ENCODE measurements around the gene NHLH1.

DNA sequence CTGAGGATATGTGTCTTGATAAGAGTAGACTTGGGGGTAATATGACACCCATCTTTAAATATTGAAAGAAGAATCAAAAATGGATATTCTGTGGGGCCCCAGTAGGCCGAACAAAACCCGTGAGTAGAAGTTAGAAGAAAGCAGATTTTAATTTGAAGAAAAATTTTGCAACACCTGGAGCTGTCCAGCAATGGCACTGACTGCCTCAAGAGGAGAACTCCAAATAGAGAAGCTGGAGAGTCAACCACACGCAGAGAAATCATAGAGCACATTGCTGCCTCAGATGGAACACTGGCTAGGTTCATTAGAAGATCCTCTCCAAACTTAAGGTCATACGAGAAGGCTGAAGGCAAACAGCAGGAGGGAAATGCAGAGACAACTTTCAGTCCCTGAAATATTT, 6.8 kb downstream of the NHLH1 start:
- TF ChIP-seq POLR2AphosphoS5 (IDR thresholded peaks at IDR 0.05; ENCODE audit: low read depth, low read length) (no peak), POLR2A (IDR thresholded peaks at IDR 0.05; ENCODE audit: low read depth, low read length) (no peak), TAF1 (IDR thresholded peaks at IDR 0.05; ENCODE audit: borderline replicate concordance, low read depth, low read length) (no peak)
